SH-SY5Y (cell line): Measurements from ENCODE around the gene ADPRHL1.

Experiments used
- GATA2 ChIP-seq: IDR thresholded peaks from 2 replicates; pipeline ENCODE4 v1.6.1; 2011; ENCODE audit warnings: mild to moderate bottlenecking, low read depth, low read length
- GATA3 ChIP-seq: IDR thresholded peaks from 2 replicates; pipeline ENCODE4 v1.6.1; 2011; ENCODE audit warnings: low read depth, mild to moderate bottlenecking, low read length, moderate library complexity

GRCh38 chr13:113446488-113446854 is 6.8 kb downstream of the ADPRHL1 start:
- TF ChIP-seq GATA2 (no peak), GATA3 (no peak)
